Left renal cortex interstitium (tissue), 4 donors: Measurements from ENCODE around the gene HNRNPH2. TPM values are rescaled to one million over a fixed set of nuclear protein-coding genes. Genes with fewer than 3 reads are reported as not detected.
A peak's percentile ranks its signal among the peaks of the same experiment; 100 is the strongest.

ENCODE experiments used
- DNase-seq, 4 donors: peaks; one replicate each; pipeline ENCODE4 v3.0.0-alpha.2; 2013; ENCODE audit warnings: low read depth in 4 of 4, low spot score in 2 of 4, missing footprints in 1 of 4
- polyA plus RNA-seq, 4 donors: library from polyadenylated mRNA; unstranded; fragments of 120-200 nt; gene quantifications; one replicate each; pipeline ENCODE4 v1.2.1, GENCODE V29; 2013; ENCODE audit not compliant: insufficient read length in 4 of 4

HNRNPH2 gene
- polyA plus RNA-seq, 4 donors: 106 to 165 (median 136) TPM

- DNase-seq: no peak
Observed at GRCh38 chrX:101393530-101394305, 14.3 kb upstream of the HNRNPH2 start.

GRCh38 chrX:101394372-101394771 is 13.7 kb upstream of the HNRNPH2 start:
- DNase-seq: no peak

- DNase-seq: no peak
Observed at GRCh38 chrX:101395789-101396188, 12.2 kb upstream of the HNRNPH2 start.

GRCh38 chrX:101397779-101398178 is 10.2 kb upstream of the HNRNPH2 start:
- DNase-seq: no peak

- DNase-seq: no peak
Observed at GRCh38 chrX:101398694-101399093, 9.3 kb upstream of the HNRNPH2 start.

DNA sequence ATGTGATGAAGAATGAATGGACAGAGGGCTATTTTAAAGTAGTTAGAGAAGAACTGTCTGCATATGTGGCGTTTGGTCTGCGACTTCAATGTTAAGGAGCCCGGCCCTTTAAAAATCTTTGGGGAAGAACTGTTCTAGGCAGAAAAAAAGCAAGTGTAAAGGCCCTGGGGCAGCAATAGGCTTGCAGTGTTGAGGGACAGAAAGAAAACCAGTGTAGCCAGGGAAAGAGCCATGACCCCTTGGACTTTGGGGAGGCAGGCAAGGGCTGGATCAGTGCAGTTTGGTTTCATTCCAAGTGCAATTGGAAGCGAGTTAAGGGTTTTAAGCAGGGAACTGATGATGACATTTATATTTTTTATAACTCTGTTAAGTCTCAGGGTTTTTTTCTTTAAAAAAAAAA is 8.2 kb upstream of the HNRNPH2 start:
- DNase-seq: no peak

DNA sequence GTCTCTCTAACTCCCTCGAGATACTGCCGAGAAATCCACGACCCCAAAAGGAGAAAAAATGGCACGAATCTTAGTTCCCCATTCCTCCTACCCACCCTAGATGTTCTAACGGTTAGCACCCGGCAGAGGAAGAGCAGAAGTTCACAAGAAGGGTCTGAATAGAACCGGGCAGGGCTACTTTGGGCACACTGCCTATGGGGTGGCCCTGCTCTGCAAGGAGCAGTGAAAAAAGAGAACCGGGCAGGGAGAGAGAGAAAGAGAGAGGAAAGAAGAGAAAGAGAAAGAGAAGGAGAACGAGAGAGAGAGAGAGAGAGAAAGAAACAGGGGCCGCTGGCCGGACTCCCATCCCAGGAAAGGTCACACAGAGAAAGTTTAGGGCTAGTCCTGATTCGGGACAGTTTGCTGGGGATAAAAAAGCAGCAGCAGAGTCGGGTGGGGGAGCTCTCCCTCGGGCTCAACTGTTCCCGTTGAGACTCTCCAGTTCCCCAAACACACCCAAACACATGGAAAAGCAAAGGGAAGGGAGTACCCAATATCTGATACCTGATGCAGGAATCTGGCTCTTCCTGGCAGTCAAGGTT is 765 bp upstream of the HNRNPH2 start:
- DNase-seq: no peak

- DNase-seq: no peak
Observed at GRCh38 chrX:101408532-101408841, 465 bp downstream of the HNRNPH2 start.

DNA sequence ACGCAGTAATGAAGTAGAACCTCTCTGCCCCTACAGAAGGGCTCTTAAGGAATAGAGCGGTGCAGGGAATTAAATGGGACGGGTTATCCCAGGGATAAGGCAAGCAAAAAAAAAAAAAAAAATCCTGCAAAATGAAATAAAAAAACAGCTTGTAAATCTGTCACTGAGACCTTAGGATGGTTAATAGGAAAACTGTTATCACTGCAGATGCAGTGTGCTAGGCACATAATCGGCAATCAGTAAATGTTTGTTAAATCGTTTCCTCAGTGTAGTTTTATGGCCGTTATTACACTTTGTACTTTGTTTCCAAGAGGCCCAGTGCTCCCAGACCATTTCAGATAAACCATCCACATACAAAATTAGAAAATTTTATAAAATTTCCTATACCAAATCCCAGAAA is 1.0 kb downstream of the HNRNPH2 start:
- DNase-seq: no peak

- DNase-seq: no peak
Observed at GRCh38 chrX:101410461-101410860, 2.4 kb downstream of the HNRNPH2 start.

DNA sequence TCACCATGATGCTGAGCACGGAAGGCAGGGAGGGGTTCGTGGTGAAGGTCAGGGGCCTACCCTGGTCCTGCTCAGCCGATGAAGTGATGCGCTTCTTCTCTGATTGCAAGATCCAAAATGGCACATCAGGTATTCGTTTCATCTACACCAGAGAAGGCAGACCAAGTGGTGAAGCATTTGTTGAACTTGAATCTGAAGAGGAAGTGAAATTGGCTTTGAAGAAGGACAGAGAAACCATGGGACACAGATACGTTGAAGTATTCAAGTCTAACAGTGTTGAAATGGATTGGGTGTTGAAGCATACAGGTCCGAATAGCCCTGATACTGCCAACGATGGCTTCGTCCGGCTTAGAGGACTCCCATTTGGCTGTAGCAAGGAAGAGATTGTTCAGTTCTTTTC is 4.0 kb downstream of the HNRNPH2 start:
- DNase-seq: no peak

DNA sequence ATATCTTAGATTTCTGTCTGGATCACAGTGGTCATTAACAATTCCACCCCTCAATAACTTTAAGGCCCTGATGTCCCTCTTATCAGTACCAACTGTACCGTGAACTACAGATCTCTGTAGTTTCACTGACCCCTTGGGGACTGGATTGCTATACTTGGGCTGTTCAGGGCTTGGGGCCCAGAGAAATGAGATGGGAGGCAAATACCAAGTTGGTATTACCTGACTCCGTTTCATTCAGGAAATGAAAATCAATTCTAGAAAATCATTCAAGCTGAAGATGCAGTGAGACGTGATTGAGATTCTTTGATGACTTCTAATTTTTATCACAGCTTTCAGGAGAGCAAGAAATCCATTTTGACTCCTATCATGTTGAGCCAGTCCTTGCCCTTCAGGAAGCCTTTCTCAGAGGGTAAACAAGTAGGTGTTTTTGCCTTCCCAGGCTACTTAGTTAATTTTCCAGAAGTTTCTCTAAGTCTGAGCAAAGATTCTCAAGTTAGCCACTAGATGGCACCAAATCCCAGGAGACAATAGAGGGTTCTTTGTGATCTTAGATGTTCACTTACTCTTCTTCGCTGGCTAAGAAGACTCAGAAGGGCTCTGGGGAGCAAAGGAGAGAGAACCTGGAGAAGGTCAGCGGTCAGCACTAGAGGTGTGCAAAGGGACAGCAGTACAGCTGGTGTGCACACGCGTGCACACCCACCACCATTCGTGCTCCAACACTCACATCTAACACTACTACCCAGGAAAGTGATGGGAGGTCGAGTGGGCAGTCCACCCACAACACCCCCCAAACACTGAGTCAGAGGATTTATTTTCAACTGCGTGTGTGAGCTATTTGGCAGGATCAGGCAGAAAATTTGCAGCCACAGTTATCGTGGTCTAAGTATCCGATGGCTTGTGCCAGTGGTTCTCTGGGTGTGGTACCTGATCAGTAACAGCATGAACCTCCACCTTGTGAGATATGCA is 7.4 kb downstream of the HNRNPH2 start:
- DNase-seq: no peak

DNA sequence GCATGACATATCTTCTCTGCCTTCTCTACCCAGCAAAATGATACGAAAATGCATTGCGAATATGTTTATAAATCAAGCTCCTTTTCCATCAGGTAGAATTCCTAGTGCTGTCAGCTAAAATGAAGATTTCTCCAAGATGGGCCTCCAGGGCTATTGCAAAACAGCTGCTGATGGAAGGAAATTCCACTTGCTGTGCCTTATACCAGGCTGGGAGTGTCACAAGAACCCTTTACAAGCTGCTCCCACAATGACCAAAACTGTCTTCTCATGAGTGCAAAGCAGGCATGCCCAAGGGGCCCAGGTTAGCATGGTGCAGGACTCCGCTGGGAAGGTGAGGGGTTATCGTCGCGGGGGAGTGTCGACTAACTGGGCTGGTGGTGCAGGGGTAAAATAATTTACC is 8.7 kb downstream of the HNRNPH2 start:
- no peak for DNase-seq

GRCh38 chrX:101417190-101417589 is 9.2 kb downstream of the HNRNPH2 start:
- no peak for DNase-seq

DNA sequence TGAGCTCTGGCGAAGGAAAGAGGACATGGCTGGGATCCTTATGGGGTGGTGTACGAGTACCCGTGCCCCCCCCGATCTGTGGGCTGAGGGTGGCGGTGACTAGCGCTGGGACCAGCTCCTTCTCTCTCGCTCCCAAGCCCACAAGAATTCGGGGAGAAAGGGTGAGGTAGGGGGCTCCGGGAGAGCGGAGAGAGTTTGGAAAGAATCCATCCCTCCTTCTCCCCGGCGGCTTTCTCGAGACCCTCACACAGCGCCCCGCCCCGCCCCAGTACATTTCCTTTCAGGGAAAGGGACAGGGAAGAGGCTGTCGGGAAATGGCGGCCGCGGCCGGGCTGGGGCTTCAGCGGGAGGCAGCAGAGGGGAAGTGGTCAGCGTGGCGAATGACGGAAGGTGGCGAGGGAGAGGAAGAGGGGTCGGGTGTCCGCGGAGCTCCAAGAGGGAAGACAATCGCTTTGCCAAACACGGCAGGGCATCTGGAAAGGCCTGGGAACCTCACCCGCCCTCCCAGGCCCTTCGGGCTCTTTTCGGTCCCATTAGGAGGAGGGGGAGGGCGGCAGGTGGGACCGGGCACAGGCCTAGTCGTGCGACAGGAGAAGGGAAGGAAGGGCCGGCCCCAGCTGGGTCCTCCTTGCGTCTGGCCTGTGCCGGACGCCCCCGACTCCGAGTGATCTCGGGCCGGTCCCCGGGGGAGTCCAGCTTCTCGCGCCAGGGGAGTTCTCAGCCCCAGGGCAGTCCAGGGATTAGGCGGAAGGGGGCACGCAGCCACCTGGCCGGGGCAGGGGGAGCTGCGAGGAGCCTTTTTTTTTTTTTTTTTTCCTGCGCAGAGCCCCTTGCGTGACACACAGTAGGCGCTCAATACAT is 10.2 kb downstream of the HNRNPH2 start:
- peak in 1 of 4 donors; percentile 20 for DNase-seq

DNA sequence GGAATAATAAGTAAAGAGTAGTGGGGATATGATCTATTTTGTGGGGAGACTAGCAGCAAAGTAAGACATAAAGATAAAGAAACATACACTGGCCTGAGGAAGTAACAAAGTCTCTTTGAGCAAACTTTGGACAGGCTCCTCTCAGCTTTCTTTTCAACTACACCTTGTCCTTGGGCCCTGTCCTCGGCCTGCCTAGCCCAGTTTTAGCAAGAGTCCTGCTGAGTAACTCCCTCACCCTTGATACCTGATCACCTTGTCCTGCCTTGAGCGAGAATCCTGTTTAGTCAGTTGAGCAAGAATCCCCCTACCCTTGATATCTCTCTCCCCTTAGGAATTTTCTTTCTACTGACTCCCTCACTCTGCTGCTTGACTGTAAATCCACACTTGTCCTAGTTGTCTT is 11.5 kb downstream of the HNRNPH2 start:
- no peak for DNase-seq

GRCh38 chrX:101427954-101428353 is 19.9 kb downstream of the HNRNPH2 start:
- DNase-seq: no peak

GRCh38 chrX:101429934-101430333 is 21.9 kb downstream of the HNRNPH2 start:
- DNase-seq: no peak

DNA sequence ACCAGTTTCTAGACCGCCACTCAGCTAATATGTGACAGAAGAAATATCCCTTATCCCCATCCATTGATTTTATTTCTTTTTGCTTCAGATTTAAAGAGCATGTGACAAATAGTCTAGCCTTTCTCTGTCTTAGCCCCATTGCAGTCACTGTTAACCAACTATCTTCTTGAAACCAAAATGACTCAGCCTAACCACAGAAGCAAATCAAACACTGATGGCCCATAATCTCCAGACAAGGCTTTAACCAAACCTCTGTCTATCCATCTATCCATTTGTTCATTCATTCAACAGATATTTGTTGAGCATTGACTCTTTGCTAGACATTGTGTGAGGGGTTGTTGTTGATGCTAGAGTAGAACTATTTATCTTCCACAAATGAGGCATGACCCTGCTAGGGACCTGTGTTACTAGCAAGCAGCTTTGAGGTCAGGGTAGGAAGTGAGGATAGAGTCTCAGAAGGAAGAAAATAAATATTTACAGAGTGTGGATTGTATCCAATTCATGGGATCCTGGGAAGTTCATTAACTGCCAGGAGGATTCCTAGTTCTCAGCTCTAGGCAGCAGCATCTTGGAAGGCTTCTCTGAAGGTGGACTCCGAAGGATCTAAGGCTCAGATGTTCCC is 22.5 kb downstream of the HNRNPH2 start:
- DNase-seq: no peak

DNA sequence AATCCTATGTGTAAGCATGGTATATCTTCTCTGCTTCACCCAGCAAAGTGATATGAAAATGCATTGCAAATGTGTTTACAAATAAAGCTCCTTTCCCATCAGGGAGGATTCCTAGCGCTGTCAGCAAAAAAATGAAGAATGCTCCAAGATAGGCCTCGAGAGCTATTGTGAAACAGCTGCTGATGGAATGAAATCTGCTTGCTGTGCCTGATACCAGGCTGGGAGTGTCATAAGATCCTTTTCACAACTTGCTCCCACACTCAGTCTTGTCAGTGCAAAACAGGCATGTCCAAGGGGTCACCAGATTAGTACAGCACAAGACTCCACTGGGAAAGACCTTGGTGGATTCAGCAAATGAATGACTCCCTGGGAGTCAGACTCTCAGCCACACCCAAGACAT is 34.1 kb downstream of the HNRNPH2 start:
- no peak for DNase-seq
